HuH-7 (cell line): ENCODE data around the gene ADAM23.

Experiments
- DNase-seq: peaks from one replicate; pipeline ENCODE4 v3.0.0; 2011; ENCODE audit warnings: low spot score

ADAM23 gene

GRCh38 chr2:206502729-206503128, 59.4 kb downstream of the ADAM23 start:
- no peak for DNase-seq

- DNase-seq: no peak
Measured at GRCh38 chr2:206511283-206511682, 68.0 kb downstream of the ADAM23 start.

GRCh38 chr2:206512999-206513398, 69.7 kb downstream of the ADAM23 start:
- DNase-seq: no peak

- DNase-seq: no peak
Measured at GRCh38 chr2:206515580-206515979, 72.2 kb downstream of the ADAM23 start.

- no peak for DNase-seq
Measured at GRCh38 chr2:206518997-206519396, 75.7 kb downstream of the ADAM23 start.

GRCh38 chr2:206520450-206520849, 77.1 kb downstream of the ADAM23 start:
- no peak for DNase-seq

- no peak for DNase-seq
Measured at GRCh38 chr2:206521115-206521514, 77.8 kb downstream of the ADAM23 start.

GRCh38 chr2:206521612-206522011, 78.3 kb downstream of the ADAM23 start:
- DNase-seq: no peak

GRCh38 chr2:206526416-206526815, 83.1 kb downstream of the ADAM23 start:
- no peak for DNase-seq

- DNase-seq: no peak
Measured at GRCh38 chr2:206527153-206527552, 83.8 kb downstream of the ADAM23 start.

- DNase-seq: no peak
Measured at GRCh38 chr2:206530727-206531126, 87.4 kb downstream of the ADAM23 start.

- DNase-seq: no peak
Measured at GRCh38 chr2:206531996-206532543, 88.7 kb downstream of the ADAM23 start.

- DNase-seq: no peak
Measured at GRCh38 chr2:206533977-206534376, 90.6 kb downstream of the ADAM23 start.

GRCh38 chr2:206535260-206535986, 92.1 kb downstream of the ADAM23 start:
- no peak for DNase-seq

- DNase-seq: no peak
Measured at GRCh38 chr2:206540757-206541156, 97.4 kb downstream of the ADAM23 start.

- no peak for DNase-seq
Measured at GRCh38 chr2:206543073-206543472, 99.7 kb downstream of the ADAM23 start.

- no peak for DNase-seq
Measured at GRCh38 chr2:206548383-206548782, 105.1 kb downstream of the ADAM23 start.

GRCh38 chr2:206555721-206556120, 112.4 kb downstream of the ADAM23 start:
- DNase-seq: no peak

- DNase-seq: peak; percentile 20
Measured at GRCh38 chr2:206556357-206556949, 113.1 kb downstream of the ADAM23 start.

GRCh38 chr2:206557321-206557720, 114.0 kb downstream of the ADAM23 start:
- DNase-seq: no peak

GRCh38 chr2:206558492-206558891, 115.2 kb downstream of the ADAM23 start:
- DNase-seq: no peak

- no peak for DNase-seq
Measured at GRCh38 chr2:206561962-206562361, 118.6 kb downstream of the ADAM23 start.

GRCh38 chr2:206562375-206562774, 119.0 kb downstream of the ADAM23 start:
- DNase-seq: no peak

- no peak for DNase-seq
Measured at GRCh38 chr2:206563374-206563773, 120.0 kb downstream of the ADAM23 start.
